Hepatocyte (in vitro differentiated cells): Measurements from ENCODE around the gene TMIGD3.

Experiments
- EZH2 ChIP-seq: fragments of 200-600 bp; sonication (generic); IDR thresholded peaks from 2 replicates; pipeline ENCODE4 v1.6.1; 2016; ENCODE audit warnings: antibody characterized with exemption, mild to moderate bottlenecking, borderline replicate concordance
- TF ChIP-seq, protein P1 (sequence below): fragments of 200-600 bp; sonication (generic); IDR thresholded peaks from 2 replicates; pipeline ENCODE4 v1.5.1; 2016; ENCODE audit warnings: antibody characterized with exemption, mild to moderate bottlenecking; ENCODE audit not compliant: poor library complexity

DNA sequence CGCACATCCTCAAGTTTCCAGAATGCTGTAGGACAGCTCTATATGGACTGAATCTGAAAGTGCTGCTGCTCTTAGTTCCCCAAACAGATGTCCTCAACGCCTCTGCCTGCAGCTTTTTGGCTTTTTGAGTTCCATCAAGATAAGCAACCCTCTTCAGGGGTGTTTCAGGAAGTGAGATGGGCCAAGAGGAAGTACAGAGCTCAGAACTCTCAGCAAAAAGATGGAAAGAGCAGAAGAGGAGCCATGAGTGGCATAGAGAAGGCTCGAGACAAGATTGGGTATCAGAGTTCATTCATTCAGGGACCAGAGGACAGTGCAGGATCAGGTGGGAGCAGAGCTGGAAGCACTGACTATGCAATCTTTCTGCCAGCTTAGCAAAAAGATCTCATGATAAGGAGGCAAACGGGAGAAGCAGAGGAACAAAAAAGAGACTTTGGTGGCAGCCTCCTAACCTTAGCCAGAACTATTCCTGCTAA is at the start of gene TMIGD3, which contains the start of gene ADORA3:
- TF ChIP-seq, protein P1, sequence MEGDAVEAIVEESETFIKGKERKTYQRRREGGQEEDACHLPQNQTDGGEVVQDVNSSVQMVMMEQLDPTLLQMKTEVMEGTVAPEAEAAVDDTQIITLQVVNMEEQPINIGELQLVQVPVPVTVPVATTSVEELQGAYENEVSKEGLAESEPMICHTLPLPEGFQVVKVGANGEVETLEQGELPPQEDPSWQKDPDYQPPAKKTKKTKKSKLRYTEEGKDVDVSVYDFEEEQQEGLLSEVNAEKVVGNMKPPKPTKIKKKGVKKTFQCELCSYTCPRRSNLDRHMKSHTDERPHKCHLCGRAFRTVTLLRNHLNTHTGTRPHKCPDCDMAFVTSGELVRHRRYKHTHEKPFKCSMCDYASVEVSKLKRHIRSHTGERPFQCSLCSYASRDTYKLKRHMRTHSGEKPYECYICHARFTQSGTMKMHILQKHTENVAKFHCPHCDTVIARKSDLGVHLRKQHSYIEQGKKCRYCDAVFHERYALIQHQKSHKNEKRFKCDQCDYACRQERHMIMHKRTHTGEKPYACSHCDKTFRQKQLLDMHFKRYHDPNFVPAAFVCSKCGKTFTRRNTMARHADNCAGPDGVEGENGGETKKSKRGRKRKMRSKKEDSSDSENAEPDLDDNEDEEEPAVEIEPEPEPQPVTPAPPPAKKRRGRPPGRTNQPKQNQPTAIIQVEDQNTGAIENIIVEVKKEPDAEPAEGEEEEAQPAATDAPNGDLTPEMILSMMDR, result no peak
- TF ChIP-seq EZH2, result no peak
